Body of pancreas (tissue), 4 donors: ENCODE results near the gene STPG3. TPM values are rescaled to one million over a fixed set of nuclear protein-coding genes. Genes with fewer than 3 reads are reported as not detected.
A peak's percentile ranks its signal among the peaks of the same experiment; 100 is the strongest.
"Not testable (repeated sequence)": the region's sequence is repeated elsewhere in the genome, so short reads cannot be mapped to it uniquely, and the experiment has no call there.

Source experiments
- ATAC-seq: fragments of 150-250 bp; one replicate; pipeline ENCODE4 v1.9.1; 2016
- DNase-seq, 4 donors: peaks; one replicate each; pipeline ENCODE4 v3.0.0-alpha.2; 2019
- H3K27ac ChIP-seq, 4 donors: fragments of 200-600 bp; sonication (generic); 1 replicate in 3 of 4; 2 replicates in 1 of 4; pipeline versions ENCODE4 v1.5.1 to v1.6.1; 2016 to 2019; ENCODE audit warnings: mild to moderate bottlenecking in 1 of 4, mixed read lengths in 1 of 4, moderate library complexity in 1 of 4
- H3K27me3 ChIP-seq, 2 donors: fragments of 200-600 bp; sonication (generic); one replicate each; pipeline ENCODE4 v1.6.0; 2016; ENCODE audit warnings: mild to moderate bottlenecking in 1 of 2
- H3K36me3 ChIP-seq, 2 donors: fragments of 200-600 bp; sonication (generic); replicated peaks in 1 of 2; 2 replicates each; pipeline ENCODE4 v1.5.1; 2016; ENCODE audit warnings: low read depth in 2 of 2; ENCODE audit not compliant: insufficient read depth in 1 of 2
- H3K4me1 ChIP-seq: fragments of 200-600 bp; sonication (generic); one replicate; pipeline ENCODE4 v1.6.0; 2016
- H3K4me3 ChIP-seq, 2 donors: fragments of 200-600 bp; sonication (generic); 1 replicate in 1 of 2; 2 replicates in 1 of 2; pipeline ENCODE4 v1.5.1; 2016 to 2019
- H3K9me3 ChIP-seq, 3 donors: fragments of 200-600 bp; sonication (generic); 1 replicate in 2 of 3; 2 replicates in 1 of 3; pipeline ENCODE4 v1.5.1; 2016
- CTCF ChIP-seq, 7 experiments: fragments of 450-650 bp in 4 of 7; fragments of 200-600 bp in 3 of 7; sonication (generic) in 3 of 7; IDR thresholded peaks; one replicate each; pipeline ENCODE4 v1.5.1; 2016 to 2019; ENCODE audit warnings: antibody characterized with exemption in 7 of 7
- POLR2A ChIP-seq, 3 donors: fragments of 450-650 bp; IDR thresholded peaks; one replicate each; pipeline ENCODE4 v1.6.1; 2016; ENCODE audit warnings: antibody characterized with exemption in 3 of 3, mild to moderate bottlenecking in 2 of 3
- WGBS, 2 donors: methylation state at CpG; one replicate each; pipeline ENCODE4 v1.1.5; 2017; 5-methylcytosine and 5-hydroxymethylcytosine counted together
- intact Hi-C: fragments of 100-400 bp; cut with DNase I; formaldehyde crosslinking; loops from one replicate; pipeline ENCODE4 v1.15.1; 2023
- total RNA-seq, 2 donors: library from RNA; depleted of rRNA; stranded (reverse); fragments of >200 nt; gene quantifications; one replicate each; pipeline ENCODE4 v1.1.0, GENCODE V29; 2016

The STPG3 gene
- total RNA-seq, 2 donors from 2014 or later = not detected

- WGBS, 2 donors = 79 to 85% methylated on average over 5 to 15 of the region's 15 CpGs
- no peak for TF ChIP-seq CTCF (IDR thresholded peaks at IDR 0.05)
- TF ChIP-seq POLR2A (IDR thresholded peaks at IDR 0.05) = no peak
- ATAC-seq (no peak), DNase-seq (no peak)
- intact Hi-C loops = no loop called here
- peaks cover 0 to 3% of the 10 kb centered on the region in 2 donors for H3K36me3 ChIP-seq
- no peaks in the 10 kb centered on the region for H3K9me3 ChIP-seq
- no peak overlapping the region for H3K27ac ChIP-seq
- H3K4me1 ChIP-seq = peaks cover 32% of the 10 kb centered on the region
- H3K4me3 ChIP-seq = no peak overlapping the region
- H3K27me3 ChIP-seq = no peaks in the 10 kb centered on the region
Observed at GRCh38 chr9:137256362-137256761, 5.3 kb downstream of the STPG3 start.

GRCh38 chr9:137256856-137257255 is 5.8 kb downstream of the STPG3 start:
- peaks cover 32% of the 10 kb centered on the region for H3K4me1 ChIP-seq
- no peak for ATAC-seq
- no peaks in the 10 kb centered on the region for H3K27me3 ChIP-seq
- no peak overlapping the region for H3K27ac ChIP-seq
- no peaks in the 10 kb centered on the region for H3K9me3 ChIP-seq
- no peak for DNase-seq
- no peak for TF ChIP-seq CTCF (IDR thresholded peaks at IDR 0.05)
- TF ChIP-seq POLR2A (IDR thresholded peaks at IDR 0.05) = no peak
- 86% methylated on average over 12 to 13 of the region's 15 CpGs for WGBS, 2 donors
- H3K36me3 ChIP-seq = peaks cover 0 to 3% of the 10 kb centered on the region in 2 donors
- intact Hi-C loops = no loop called here
- H3K4me3 ChIP-seq = no peak overlapping the region

GRCh38 chr9:137262173-137262908 is 11.3 kb downstream of the STPG3 start:
- H3K27ac ChIP-seq, H3K36me3 ChIP-seq, H3K27me3 ChIP-seq, ATAC-seq, intact Hi-C loops, H3K4me3 ChIP-seq, H3K9me3 ChIP-seq, H3K4me1 ChIP-seq: not testable (repeated sequence)
- DNase-seq = peak in 3 of 4 donors; percentile 51 to 69 (median 58)
- 33 to 45% methylated on average over 11 to 15 of the region's 15 CpGs for WGBS, 2 donors
- peak; percentile 20 to 56 (median 44) for TF ChIP-seq CTCF (IDR thresholded peaks at IDR 0.05)

- ATAC-seq (no peak), DNase-seq (no peak)
- no peak overlapping the region for H3K27ac ChIP-seq
- H3K27me3 ChIP-seq = no peaks in the 10 kb centered on the region
- no peak for TF ChIP-seq CTCF (IDR thresholded peaks at IDR 0.05)
- no peak for TF ChIP-seq POLR2A (IDR thresholded peaks at IDR 0.05)
- intact Hi-C loops = no loop called here
- no peaks in the 10 kb centered on the region for H3K9me3 ChIP-seq
- peaks cover 3% of the 10 kb centered on the region for H3K4me1 ChIP-seq
- no peak overlapping the region for H3K4me3 ChIP-seq
- peaks cover 0 to 7% of the 10 kb centered on the region in 2 donors for H3K36me3 ChIP-seq
- WGBS, 2 donors = 82 to 91% methylated on average over 14 to 24 of the region's 24 CpGs
Observed at GRCh38 chr9:137262909-137263285, 11.8 kb downstream of the STPG3 start.

GRCh38 chr9:137263506-137263905 is 12.4 kb downstream of the STPG3 start:
- intact Hi-C loops = no loop called here
- no peaks in the 10 kb centered on the region for H3K9me3 ChIP-seq
- ATAC-seq (no peak), DNase-seq (no peak)
- no peak overlapping the region for H3K27ac ChIP-seq
- H3K36me3 ChIP-seq = peaks cover 0 to 7% of the 10 kb centered on the region in 2 donors
- H3K4me1 ChIP-seq = peaks cover 10% of the 10 kb centered on the region
- no peak for TF ChIP-seq POLR2A (IDR thresholded peaks at IDR 0.05)
- TF ChIP-seq CTCF (IDR thresholded peaks at IDR 0.05) = no peak
- H3K27me3 ChIP-seq = no peaks in the 10 kb centered on the region
- WGBS, 2 donors = 77 to 81% methylated on average over 10 of the region's 10 CpGs
- H3K4me3 ChIP-seq = no peak overlapping the region
